GM18520 (cell line): Measurements from ENCODE around the gene HDAC5.
"Not testable (repeated sequence)": the region's sequence is repeated elsewhere in the genome, so short reads cannot be mapped to it uniquely, and the experiment has no call there.

Experiments used
- ATAC-seq: cut with Tn5 transposase; IDR thresholded peaks from one replicate; pipeline ENCODE4 v1.9.1; 2021; ENCODE audit not compliant: unreplicated experiment

HDAC5 gene

DNA sequence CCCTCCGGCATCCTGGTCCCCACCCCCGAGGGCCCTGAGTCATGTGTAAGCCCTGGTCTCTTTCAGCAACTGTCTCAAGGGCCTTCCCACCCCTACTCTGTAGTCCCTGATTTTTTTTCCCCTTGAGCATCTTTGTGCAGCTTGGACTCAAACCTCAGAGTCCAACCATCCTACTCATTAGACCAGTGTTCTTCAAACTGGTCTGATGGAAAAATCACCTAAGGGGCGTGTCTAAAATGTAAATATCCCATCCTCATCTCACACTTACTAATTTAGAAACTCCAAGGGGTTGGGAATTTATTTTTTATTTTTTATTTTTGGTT is 52.3 kb downstream of the HDAC5 start:
- no peak for ATAC-seq

DNA sequence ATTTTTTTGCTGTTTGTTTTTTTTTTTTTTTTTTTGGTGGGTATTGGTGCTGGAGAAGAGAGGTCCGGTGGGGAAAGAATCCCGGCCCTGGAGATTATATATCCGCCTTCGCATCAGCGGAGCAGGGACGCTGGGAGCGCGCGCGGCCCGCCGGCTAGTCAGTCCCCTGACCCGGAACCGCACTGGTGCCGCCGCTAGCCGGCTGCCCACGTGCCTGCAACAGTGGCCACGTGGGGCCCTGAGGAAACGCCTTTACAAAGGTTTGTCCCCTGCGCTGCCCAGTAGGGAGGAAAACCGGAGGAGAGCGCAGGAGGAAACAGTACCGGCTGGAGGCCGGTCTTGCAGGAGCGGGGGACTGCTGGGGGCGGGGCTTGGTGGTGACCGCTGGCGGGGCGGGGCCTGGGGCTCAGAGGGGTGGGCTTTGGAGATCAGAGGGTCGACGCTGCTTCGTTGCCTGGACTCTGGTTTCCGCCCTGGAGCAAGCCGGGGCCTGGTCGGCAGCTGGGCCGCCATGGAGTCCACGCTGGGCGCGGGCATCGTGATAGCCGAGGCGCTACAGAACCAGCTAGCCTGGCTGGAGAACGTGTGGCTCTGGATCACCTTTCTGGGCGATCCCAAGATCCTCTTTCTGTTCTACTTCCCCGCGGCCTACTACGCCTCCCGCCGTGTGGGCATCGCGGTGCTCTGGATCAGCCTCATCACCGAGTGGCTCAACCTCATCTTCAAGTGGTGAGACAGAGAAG is 52.8 kb downstream of the HDAC5 start, which contains the start of gene G6PC3:
Gene G6PC3 (plus strand): TSS at position 281 of the 743 bp plus-strand sequence. CDS start 231 bp downstream, at position 512.
- ATAC-seq: peak; percentile 60

DNA sequence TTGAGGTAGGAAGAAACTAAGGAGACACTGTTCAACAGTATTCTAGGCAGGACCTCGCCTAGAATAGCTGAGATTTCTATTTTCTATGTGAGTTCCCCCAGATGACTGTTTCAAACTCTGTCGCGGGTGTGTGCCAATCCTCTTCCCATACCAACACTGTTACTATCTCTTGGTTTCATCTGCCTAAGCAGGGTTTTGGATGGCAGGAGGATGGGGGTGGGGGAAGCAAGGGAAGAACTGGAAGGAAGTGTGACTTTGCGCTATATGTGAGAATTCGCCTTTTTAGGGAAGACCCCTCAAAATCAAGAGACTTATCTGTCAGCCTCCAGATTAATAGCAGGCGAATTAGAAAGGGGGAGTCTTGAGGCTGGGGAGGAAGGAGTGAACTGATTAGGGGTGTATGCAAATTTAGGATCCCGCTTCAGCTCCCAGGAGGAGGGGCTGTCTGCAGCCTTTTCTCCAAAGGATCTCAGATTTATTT is 53.4 kb downstream of the HDAC5 start:
- no peak for ATAC-seq

DNA sequence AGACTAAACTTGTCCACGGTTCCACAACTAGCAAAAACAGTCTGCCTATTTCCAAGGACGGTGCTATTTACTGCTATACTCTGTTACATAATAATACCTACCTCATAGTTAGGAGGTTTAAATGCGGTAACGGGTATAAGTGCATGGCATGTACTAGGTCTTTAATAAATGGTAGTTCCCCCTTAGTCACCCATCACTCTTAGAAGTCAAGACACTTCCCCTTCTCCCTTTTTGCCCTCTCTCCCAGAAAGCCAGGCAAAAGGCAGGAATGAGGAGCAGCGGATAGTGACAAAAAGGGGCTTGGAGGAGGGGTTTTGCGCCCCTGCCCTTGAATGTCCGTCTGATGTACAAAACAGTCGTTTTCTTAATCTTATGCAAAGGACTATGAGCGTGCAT is 55.9 kb downstream of the HDAC5 start:
- no peak for ATAC-seq

DNA sequence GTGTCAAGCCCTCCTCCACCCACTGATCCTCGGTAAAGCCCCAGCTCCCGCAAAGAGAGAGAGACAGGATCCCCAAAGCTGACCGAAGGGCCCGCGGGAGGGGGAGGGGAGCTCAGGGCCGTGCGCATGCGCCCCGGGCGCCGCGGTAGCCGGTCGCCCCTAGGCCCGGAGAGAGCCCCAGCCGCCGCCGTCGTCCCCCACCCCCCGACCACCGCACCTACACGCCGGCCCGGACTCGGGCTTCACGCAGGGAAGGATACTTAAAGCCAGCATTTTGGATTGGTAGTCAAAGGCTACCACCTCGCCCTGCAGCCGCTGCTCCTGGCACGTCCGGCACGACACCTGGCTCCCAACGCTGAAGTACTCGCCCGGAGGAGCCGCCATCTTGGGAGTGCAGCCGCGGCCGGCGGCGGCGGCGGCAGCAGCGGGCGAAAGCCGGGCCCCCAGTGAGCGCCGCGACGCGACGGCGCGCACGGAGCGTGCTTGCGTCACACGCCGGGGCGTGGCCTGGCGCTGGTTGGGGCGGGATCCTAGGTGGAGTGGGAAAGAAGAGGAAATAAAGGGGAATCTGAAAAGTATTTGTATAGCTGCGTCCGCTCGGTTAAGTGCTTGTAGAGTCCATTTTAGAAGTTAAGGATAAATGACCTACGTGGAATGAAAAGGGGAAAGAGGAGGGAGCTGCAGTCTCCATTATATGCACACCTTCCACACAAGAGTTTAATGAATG is 57.1 kb downstream of the HDAC5 start, which contains the start of gene LSM12:
Gene LSM12 (minus strand): TSS at position 468 of the 727 bp plus-strand sequence. CDS start 84 bp downstream, at position 384.
- peak; percentile 55 for ATAC-seq

DNA sequence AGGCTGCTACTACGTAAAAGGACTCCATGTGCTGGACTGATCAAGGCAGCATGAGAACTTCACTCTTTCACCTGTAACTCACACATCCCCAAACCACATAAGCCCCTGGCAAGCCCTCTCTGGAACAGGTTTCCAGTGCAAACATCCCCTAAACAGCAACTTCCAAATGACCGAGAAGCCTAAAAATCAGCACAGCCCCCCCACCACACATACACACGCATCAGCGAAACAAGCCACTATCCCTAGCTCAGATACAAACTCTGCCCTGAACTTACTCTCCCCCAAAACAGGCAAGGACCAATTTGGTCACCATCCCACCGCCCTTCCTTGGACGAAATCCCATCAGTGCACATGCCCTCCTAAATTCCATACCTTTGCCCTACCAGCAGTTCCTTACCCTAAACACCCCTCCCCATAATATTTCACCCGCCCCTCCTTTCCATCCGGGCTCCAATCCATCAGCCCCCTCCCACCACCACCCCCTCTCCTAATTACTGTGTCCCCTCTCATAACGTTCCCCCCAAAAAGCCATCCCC is 57.7 kb downstream of the HDAC5 start:
- no peak for ATAC-seq

DNA sequence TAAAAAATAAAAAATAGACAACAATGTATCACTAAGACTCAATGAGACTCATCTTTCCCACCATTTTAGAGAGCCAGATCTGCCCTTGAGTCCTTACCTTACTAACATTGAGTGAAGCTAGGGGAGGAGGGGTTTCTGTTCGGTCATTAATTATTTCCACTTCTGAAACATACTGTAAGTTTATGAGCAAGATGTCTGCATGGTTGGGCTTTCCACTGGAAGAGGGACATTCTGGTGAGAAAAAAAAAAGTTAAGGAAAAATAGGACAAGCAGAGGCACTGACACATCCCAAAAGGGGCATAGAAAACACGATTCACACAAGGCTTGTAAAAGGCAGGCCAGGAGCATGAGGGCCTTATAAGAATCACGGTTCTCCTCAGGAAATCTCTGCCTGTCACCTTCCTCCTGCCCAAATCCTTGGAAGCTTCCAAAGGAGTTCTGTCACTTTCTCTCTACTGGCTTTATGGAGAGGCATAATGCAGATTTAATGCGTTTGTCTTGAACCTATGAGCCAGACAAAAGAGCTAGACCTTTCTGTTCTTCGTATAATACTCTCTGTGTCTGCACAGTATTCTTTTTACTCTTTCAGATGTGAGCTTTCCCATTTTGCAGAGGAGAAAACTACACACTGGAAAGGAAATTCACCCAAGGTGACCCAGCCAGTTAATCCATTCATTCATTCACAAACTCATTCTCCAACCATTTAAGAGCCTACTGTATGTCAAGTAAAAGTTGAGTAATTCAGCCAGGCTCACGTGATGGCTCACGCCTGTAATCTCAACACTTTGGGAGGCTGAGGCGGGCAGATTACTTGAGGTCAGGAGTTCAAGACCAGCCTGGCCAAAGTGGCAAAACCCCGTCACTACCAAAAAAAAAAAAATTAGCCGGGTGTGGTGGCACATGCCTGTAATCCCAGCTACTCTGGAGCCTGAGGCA is 59.5 kb downstream of the HDAC5 start:
- no peak for ATAC-seq

DNA sequence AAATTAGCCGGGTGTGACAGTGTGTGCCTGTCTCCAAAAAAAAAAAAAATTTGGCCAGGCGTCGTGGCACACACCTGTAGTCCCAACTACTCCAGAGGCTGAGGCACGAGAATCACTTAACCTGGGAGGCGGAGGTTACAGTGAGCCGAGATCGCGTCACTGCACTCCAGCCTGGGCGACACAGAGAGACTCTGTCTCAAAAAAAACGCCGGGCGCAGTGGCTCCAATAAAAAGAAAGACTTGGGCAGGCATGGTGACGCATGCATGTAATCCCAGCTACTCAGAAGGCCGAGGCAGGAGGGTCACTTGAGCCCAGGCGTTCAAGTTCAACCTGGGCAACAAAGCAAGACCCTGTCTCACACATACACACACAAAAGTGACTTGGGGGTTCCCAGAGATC is 60.6 kb downstream of the HDAC5 start:
- no peak for ATAC-seq

DNA sequence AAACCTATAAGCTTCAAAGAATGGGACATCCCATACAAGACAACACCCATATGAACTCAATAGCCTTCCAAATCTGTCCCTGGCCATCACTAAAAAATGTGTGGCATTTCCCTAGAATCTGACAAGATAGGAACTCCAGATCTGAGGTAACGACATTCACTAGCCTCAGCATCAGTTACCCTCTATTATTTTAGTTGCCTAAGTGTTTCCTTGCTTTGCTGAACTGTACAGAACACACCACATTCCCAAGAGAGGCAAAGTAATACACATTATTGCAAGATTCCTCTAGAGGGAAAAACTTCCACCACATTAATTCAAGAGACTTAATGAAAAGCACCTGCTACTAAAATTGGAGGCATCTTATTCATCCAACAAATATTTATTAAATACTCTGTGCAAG is 62.0 kb downstream of the HDAC5 start:
- ATAC-seq: no peak

DNA sequence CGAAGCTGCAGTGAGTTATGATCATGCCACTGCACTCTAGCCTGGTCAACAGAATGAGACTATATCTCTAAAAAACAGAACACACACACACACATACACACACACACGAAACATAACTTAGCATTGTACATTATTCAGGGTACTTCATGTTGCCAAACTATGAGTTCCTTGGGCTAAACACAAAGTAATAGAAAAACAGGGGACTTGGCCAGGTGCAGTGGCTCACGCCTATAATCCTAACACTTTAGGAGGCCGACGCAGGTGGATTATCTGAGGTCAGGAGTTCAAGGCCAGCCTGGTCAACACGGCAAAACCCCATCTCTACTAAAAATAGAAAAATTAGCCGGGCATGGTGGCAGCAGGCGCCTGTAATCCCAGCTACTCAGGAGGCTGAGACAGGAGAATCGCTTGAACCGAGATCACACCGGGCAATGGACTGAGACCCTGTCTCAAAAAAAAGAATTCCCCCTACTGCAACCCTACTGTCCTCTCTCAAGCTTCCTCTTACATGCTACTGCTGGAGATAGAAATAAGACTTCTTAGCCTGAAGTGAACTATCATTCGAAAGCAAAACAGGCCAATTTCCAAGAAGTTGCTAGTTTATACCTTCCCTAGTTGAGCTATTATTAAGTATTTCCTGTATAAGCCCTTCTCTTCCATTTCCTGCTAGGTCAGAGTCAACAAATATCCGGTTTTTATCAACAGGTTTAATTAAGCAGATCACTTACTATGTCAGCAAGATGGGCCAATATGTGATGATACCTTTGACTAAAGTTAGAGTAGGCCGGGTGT is 64.1 kb downstream of the HDAC5 start:
- no peak for ATAC-seq

DNA sequence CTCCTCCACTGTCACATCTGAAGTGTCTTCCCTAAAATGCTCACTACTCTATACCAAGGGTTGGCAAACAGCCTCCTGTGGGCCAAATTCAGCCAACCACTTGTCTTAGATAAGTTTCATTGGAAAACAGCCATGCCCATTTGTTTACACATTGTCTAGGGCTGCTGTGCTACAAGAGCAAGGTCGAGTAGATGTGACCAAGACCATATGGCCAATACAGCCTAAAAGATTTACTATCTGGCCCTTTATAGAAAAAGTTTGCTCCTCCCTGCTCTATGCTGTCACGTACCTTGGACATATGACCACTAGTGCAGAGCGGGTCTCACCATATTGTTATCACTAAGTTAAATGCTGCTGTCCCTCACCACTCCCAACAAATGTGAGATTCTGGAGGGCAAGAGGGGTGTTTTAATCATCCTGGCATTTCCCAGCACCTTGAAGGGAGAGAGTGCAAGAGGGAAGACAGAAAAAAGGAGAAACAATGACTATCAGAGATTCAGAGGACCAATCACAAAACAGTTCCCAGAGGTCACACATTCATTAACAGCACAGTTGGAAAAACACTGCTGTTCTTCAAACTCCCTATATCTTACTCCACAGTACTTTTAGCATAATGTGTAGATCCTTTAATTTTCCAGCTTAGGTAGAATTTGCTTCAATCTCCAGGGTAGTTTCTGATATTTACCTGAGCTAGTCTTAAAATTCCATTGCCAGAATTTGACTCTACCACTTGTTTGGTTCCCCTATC is 70.1 kb downstream of the HDAC5 start:
- ATAC-seq: no peak

DNA sequence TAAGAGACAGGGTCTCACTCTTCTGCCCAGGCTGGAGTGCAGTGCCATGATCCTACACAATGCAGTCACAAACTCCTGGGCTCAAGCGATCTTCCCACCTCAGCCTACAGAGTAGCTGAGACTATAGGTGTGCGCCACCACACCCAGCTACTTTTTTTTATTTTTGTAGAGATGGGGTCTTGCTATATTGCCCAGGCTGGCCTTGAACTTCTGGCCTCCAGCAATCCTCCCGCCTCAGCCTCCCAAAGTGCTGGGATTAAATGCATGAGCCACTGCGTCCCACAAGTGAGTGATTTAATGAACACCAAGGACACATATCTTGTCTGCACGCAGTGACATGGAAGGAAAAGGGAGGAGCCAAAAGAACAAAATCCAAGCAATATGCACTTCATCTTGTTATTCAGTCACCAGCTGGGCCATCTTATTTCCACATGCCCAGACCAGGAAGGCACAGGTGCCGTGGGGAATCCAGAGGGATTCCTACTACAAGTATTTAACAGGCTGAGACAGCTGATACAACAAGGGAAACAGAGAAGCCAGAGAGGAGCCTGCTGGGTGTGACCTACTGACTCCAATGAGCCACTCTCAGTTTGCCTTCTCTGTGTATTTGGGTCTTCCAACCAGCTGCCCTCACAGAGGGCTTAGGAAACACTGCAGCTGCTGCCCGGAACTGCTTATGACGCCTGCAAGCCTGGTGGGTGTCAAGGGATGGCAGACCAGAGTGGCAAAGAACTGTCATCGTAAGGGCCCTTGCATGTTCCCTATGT is 74.0 kb downstream of the HDAC5 start:
- ATAC-seq: no peak

DNA sequence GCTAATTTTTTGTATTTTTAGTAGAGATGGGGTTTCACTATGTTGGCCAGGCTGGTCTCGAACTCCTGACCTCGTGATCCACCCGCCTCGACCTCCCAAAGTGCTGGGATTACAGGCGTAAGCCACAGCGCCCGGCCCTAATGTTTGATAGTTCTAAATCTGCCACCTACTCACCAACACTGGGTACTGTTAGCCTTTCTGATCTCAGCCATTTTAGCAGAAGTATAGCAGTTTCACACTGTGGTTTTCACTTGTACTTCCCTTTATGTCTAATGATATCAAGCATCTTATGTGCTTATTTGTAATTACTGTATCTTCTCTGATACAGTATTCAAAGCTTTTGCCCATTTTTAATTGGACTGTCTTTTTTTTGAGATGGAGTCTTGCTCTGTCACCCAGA is 76.5 kb downstream of the HDAC5 start:
- not testable (repeated sequence) for ATAC-seq

DNA sequence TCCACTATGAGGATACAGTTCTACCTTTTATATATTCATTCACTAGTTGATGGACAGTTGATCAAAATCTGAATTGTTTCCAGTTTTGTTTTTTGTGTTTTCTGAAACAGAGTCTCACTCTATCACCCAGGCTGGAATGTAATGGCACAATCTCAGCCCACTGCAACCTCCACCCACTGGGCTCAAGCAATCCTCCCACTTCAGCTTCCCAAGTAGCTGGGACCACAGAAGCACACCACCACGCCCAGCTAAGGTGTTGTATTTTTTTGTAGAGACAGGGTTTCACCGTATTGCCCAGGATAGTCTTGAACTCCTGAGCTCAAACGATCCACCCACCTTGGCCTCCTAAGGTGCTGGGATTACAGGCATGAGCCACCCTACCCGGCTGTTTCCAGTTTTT is 78.0 kb downstream of the HDAC5 start:
- no peak for ATAC-seq

DNA sequence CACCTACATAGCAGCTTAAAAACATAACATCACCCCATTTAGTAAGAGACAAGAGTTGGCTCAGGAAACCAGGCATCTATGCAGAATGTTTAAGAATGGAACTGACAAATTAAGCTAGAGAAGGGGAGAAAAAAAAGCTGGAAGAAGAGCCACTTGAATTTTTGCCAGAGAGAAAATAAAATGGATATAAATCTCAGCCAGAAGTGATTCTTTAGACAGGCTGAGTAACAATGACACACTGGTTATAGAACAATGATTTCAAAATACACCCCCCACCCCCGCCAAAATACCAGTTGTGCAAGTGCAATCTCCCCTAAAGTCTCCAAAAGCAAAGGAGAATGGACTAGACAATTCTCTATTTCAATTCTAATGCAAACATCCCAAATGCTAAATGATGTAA is 79.4 kb downstream of the HDAC5 start:
- no peak for ATAC-seq

DNA sequence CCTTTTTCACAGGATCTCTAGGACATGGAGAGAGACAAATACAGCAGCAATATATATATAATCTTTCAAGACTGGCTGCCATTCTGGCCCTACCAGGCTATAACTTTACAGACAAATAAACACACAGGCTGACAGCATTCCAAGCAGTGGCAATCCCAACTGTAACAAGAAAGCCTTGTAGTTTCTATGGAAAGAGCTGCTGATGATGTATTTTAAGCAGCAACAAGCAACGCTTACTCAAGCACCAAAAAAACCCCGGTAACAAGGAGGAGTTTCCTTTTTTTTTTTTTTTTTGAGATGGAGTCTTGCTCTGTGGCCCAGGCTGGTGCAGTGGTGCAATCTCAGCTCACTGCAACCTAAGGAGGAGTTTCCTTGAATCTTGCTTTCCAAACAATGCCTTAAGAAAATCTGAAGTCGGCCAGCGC is 80.2 kb downstream of the HDAC5 start:
- ATAC-seq: no peak

DNA sequence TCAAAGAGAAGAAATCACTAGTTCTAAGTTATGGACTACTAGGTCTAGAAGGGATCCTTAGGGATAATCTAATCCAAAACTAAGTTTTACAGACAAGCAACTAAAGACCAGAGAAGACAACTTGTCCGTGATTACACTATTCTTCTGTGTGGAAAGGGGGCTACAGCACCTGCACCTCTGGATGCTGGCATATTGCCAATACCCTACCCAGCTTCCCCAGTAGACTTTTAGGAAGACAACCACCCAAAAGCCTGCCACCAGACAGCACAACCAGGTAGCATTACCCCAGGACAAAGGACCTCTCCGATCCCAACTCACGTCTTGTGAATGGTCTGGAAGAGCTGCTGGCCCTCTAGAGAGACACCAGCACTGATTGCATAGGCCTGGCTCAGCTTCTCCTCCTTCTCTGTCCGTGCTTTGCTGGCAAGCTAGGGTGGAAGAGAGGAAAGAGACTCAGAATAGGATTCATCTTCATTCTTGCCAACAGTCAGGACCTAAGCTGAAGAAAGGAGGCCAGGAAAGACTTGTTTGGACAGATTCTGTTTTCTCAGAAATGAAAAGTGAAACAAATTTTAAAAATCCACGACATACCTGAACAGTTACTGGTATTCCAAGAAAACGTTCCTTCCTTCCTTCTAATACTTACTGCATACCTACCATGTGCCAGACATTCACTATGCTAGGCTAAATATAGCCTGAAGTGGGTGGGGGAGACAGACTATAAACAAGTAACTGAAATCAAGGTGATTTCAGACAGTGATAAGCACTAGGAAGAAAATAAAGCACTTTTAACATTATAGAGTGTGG is 83.4 kb downstream of the HDAC5 start:
- ATAC-seq: no peak

DNA sequence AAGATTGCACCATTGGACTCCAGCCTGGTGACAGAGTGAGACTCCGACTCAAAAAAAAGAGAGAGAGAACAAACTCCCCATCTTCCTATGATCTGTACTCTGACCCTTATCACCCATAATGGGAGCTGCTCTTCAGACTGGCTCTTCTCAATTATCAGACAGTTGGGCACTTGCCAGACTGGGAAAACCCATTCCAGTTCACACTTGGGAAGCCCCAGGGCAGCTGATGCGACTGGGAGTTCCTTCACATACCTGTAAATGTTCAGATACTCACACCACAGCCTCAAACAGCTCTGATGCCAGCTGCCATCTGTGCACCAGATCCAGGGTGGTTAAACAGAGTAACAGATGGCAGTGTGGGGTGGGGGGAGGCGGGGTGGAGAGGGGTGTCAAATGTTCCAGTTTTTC is 84.8 kb downstream of the HDAC5 start:
- ATAC-seq: no peak
